GM10248 (cell line): ENCODE data around the gene LETM1.

Experiments used
- CTCF ChIA-PET: fragments of 300-600 bp; sonication (Branson Sonifier 250); formaldehyde crosslinking; extraction: SDS; loops from one replicate; lab custom pipeline; 2021; ENCODE audit warnings: antibody characterized with exemption; lab: Yijun Ruan, JAX
- POLR2A ChIA-PET: fragments of 350-650 bp; sonication (Branson Sonifier 250); formaldehyde crosslinking; extraction: SDS; loops from one replicate; lab custom pipeline; 2020; ENCODE audit warnings: antibody characterized with exemption; lab: Yijun Ruan, JAX
- DNase-seq: peaks from one replicate; pipeline ENCODE4 v3.0.0; 2012; ENCODE audit errors: extremely low spot score
- CTCF ChIP-seq: IDR thresholded peaks from 2 replicates; pipeline ENCODE4 v1.5.1; 2012; ENCODE audit warnings: mild to moderate bottlenecking, low read depth; ENCODE audit errors: extremely low read depth, missing control alignments, control extremely low read depth

Gene LETM1

GRCh38 chr4:1814453-1814852, 41.5 kb downstream of the LETM1 start:
- TF ChIP-seq CTCF = no peak
- CTCF ChIA-PET = interaction anchor here (1.0 to 2.7 kb wide), 7 partner anchors 20 to 87 kb away, joined by 3 to 17 read pairs (median 4); no protein-coding TSS in a partner anchor
- no peak for DNase-seq
- POLR2A ChIA-PET = no interaction called here

- CTCF ChIA-PET = interaction anchor here (0.7 to 2.7 kb wide), 7 partner anchors 20 to 87 kb away, joined by 3 to 17 read pairs (median 4); no protein-coding TSS in a partner anchor
- POLR2A ChIA-PET = no interaction called here
- TF ChIP-seq CTCF = peak; percentile 29
- no peak for DNase-seq
These were observed 42.0 kb downstream of the LETM1 start for GRCh38 chr4:1813915-1814314.

- CTCF ChIA-PET = interaction anchor here (0.7 to 2.7 kb wide), 7 partner anchors 13 to 87 kb away, joined by 3 to 17 read pairs (median 4); no protein-coding TSS in a partner anchor
- DNase-seq = no peak
- no peak for TF ChIP-seq CTCF
- POLR2A ChIA-PET = no interaction called here
These were observed 42.7 kb downstream of the LETM1 start for GRCh38 chr4:1813231-1813630.

- ChIA-PET POLR2A (interaction anchor here (0.6 to 0.7 kb wide), 2 partner anchors 8 to 10 kb away, joined by 4 to 7 read pairs; no protein-coding TSS in a partner anchor), CTCF (interaction anchor here (1.2 to 2.7 kb wide), 5 partner anchors 12 to 87 kb away, joined by 3 to 17 read pairs (median 5); no protein-coding TSS in a partner anchor)
- DNase-seq = no peak
- TF ChIP-seq CTCF = no peak
These were observed 43.2 kb downstream of the LETM1 start for GRCh38 chr4:1812720-1813119.

GRCh38 chr4:1810765-1811164, 45.2 kb downstream of the LETM1 start:
- ChIA-PET CTCF (interaction anchor here (0.7 to 4.2 kb wide), 17 partner anchors 9 to 174 kb away, joined by 3 to 87 read pairs (median 5); partner anchors contain the start of gene FGFR3), POLR2A (no interaction called here)
- no peak for TF ChIP-seq CTCF
- DNase-seq = no peak

- ChIA-PET POLR2A (no interaction called here), CTCF (interaction anchor here (0.6 to 4.2 kb wide), 32 partner anchors 8 to 174 kb away, joined by 3 to 87 read pairs (median 5); partner anchors contain the start of gene FGFR3)
- peak; percentile 95 for TF ChIP-seq CTCF
- DNase-seq = peak; percentile 89
These were observed 46.0 kb downstream of the LETM1 start for GRCh38 chr4:1809754-1810502.
